Uterus (tissue), 2 donors: Measurements from ENCODE around the gene WTAP.

Experiments used
- POLR2A ChIP-seq, 2 donors: fragments of 450-650 bp; IDR thresholded peaks; one replicate each; pipeline ENCODE4 v1.6.1; 2016; ENCODE audit warnings: antibody characterized with exemption in 2 of 2, mild to moderate bottlenecking in 1 of 2, moderate library complexity in 1 of 2
- TF ChIP-seq, protein P1 (sequence below), 4 experiments: fragments of 200-600 bp in 2 of 4; fragments of 450-650 bp in 2 of 4; sonication (generic) in 2 of 4; IDR thresholded peaks; one replicate each; pipeline ENCODE4 v1.5.1; 2016 to 2019; ENCODE audit warnings: antibody characterized with exemption in 4 of 4, mild to moderate bottlenecking in 2 of 4, moderate library complexity in 1 of 4

GRCh38 chr6:159746759-159747158 lies 19.5 kb downstream of the WTAP start:
- TF ChIP-seq, protein P1, sequence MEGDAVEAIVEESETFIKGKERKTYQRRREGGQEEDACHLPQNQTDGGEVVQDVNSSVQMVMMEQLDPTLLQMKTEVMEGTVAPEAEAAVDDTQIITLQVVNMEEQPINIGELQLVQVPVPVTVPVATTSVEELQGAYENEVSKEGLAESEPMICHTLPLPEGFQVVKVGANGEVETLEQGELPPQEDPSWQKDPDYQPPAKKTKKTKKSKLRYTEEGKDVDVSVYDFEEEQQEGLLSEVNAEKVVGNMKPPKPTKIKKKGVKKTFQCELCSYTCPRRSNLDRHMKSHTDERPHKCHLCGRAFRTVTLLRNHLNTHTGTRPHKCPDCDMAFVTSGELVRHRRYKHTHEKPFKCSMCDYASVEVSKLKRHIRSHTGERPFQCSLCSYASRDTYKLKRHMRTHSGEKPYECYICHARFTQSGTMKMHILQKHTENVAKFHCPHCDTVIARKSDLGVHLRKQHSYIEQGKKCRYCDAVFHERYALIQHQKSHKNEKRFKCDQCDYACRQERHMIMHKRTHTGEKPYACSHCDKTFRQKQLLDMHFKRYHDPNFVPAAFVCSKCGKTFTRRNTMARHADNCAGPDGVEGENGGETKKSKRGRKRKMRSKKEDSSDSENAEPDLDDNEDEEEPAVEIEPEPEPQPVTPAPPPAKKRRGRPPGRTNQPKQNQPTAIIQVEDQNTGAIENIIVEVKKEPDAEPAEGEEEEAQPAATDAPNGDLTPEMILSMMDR (IDR thresholded peaks at IDR 0.05): no peak
- no peak for TF ChIP-seq POLR2A (IDR thresholded peaks at IDR 0.05)
